GM19025 (cell line): Measurements from ENCODE around the gene SUGCT.

Source experiments
- ATAC-seq: cut with Tn5 transposase; IDR thresholded peaks from one replicate; pipeline ENCODE4 v1.9.1; 2021; ENCODE audit warnings: mild to moderate bottlenecking, low read depth, moderate library complexity; ENCODE audit not compliant: unreplicated experiment

SUGCT gene

GRCh38 chr7:40793132-40793531 is 658.3 kb downstream of the SUGCT start:
- no peak for ATAC-seq

GRCh38 chr7:40795607-40796006 is 660.8 kb downstream of the SUGCT start:
- no peak for ATAC-seq

- no peak for ATAC-seq
Measured at GRCh38 chr7:40796723-40797122, 661.9 kb downstream of the SUGCT start.

DNA sequence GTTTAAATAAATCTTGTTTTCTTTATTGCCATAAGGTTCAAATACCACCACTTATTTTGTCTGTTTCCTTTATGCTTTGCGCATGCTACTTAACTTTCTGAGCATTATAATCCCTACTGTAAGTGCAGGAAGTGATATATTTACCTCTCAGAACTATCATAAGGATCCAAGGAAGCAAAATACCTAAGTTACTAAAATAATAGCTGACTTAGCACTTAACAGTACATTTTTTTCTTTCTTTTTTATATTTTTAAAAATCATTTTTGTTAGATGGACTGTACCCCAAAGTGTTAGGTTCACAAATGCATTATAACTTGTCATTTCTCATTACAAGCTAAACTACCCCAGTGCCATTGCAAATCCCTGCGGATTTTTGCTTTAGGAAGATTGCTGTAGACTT is 663.8 kb downstream of the SUGCT start:
- no peak for ATAC-seq

DNA sequence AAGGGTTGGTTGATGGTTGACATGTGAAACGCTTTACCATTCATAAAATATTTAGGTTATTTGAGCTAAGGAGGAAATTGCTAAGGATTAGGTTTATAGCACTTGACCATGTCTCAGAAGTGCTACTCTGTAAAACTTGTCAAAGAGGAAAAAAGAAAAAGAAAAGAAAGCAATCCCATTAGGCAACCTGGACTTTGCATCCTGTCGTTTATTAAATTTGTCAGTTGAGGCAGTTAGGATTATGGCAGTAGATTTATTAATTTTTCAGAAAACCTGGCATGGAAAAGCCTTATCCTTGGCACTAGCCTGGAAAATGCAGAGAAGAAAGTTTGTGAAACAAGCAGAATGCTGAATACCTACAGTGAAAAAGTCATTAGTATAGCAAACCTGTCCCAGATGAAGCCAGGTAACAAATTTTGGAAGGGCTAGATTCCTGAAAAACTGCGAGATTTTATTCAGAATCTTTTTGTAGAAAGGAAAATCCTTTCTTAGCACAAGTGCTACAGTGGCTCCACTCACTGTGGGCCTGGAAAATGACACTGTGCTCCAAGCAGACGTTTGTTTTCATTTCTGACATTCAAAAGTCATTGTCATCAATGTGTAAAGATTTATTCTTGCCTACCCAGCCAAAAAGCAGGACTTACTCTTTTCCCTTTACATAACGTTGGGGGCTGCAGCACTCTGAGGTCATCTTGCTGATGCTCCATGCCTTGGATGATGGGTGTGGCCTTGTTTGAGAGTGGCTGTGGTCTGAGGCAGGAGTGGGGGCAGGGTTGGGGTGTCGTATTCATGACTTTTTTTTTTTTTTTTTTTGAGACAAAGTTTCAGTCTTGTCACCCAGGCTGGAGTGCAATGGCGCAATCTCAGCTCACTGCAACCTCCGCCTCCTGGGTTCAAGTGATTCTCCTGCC is 664.9 kb downstream of the SUGCT start:
- ATAC-seq, result no peak

DNA sequence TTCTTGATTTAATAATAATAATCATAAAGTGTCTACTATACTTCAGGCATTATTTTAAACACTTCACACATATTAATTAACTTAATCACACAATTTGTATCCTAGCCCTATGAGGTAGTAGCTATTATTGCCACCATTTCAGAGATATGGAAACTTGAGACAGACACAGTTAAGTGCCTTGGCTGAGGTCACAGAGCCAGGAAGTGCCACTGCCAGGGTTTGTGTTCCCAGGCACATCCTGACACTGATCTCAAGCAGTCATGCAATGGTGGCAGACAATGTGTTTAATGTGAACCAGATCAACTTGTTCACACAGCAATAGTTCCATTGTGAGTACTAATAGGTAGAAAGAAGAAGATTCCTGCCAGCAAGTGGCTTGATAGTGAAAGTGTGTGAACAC is 666.0 kb downstream of the SUGCT start:
- ATAC-seq, result no peak

GRCh38 chr7:40802497-40802896 is 667.7 kb downstream of the SUGCT start:
- ATAC-seq, result no peak

DNA sequence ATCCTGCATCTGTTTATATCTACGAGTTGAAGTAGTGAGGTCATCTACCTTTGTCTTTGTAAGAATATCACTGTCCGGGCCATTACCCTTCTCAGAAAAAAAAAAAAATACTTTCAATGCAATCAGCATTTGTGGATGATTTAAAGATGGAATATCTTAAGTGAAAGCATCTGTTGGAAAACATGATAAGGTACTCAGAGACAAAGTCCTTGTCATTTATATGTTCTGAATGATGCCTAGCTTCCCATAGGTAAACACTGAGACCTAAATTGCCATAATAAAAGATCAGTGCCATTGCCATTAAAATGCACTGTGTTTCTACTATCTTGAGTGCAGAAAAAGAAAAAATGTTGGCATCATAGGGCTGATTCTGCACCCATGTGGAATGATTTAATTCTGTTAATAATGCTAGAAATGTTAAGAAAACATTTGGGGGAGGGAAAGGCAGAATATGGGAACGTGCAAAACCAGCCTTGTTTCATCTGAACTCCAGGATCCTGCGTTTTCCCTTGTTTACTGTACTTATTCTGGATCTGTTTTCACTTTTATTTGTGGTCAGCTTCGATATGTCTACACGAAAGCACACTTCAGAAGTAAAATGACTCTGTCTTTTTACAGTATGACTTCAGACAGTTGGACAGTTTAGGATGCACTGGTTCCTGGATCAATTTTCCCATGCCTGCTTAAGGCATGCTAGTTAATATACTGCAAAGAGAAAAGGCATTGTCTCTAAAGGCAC is 669.8 kb downstream of the SUGCT start:
- ATAC-seq, result no peak

- ATAC-seq, result no peak
Measured at GRCh38 chr7:40805361-40805760, 670.6 kb downstream of the SUGCT start.

DNA sequence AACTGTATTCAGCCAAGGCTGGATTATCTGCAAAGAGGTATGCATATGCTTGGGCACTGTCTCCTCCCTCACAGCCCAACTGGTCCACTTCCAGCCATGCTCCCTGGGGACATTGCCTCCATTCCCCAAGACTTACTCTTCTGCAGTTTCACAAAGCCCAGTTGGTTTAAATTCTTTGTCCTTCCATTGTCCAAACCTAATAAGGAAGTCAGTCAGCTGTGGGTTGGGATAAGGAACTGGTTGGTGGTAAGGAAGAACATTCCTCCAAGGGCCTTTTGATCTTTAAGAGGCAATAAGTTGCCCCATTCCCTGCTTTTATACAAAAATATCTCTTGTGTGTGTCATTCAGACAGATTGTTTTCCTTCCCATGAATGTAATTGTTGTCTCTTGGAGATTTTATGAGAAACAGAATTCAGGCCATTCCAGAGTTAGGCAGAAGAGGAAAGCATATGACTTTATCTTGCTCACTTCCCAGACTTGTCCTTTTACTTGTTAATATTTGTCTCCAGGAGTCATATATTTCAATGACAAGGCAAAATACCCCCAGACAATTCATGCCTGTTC is 673.7 kb downstream of the SUGCT start:
- no peak for ATAC-seq

GRCh38 chr7:40810274-40810673 is 675.5 kb downstream of the SUGCT start:
- ATAC-seq, result no peak

GRCh38 chr7:40811666-40812065 is 676.9 kb downstream of the SUGCT start:
- no peak for ATAC-seq

DNA sequence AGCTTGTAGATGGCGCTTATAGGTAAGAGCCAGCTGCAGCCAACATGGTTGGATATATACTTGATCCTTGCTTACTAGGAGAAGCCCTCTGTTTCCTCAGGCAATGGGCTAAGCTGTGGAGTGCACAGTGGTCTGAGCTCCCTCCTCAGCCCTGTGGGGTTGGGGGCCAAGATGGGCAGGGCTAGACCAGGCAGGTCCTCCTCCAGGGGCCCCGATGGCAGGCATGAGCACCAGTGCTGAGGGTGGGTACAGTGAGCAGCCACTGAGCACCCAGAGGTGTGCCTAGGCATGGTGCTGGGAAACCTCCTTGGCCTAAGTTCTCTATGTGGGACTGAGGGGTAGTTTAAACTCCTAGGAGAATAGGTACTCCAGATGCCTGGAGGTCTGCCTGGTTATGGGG is 680.2 kb downstream of the SUGCT start:
- ATAC-seq, result no peak

- ATAC-seq, result no peak
Measured at GRCh38 chr7:40815512-40815911, 680.7 kb downstream of the SUGCT start.

DNA sequence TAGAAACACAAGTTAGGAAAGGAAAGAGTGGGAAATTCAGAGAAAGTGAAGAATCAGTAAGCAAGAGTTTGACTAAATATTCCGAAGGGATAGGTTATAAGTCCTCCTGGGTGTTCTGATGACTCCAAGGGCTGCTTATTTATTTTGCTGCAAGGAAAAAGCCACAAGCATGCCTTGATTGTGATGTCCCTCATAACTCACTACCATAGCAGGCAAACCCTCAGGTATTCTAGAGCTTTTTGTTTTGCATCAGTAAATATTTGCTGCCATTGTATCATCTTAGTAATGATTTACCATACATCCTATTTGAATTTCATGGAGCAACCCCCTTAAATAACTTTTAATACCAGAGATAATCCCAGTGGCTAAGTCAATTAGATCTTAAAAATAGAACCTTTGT is 688.1 kb downstream of the SUGCT start:
- ATAC-seq, result no peak

DNA sequence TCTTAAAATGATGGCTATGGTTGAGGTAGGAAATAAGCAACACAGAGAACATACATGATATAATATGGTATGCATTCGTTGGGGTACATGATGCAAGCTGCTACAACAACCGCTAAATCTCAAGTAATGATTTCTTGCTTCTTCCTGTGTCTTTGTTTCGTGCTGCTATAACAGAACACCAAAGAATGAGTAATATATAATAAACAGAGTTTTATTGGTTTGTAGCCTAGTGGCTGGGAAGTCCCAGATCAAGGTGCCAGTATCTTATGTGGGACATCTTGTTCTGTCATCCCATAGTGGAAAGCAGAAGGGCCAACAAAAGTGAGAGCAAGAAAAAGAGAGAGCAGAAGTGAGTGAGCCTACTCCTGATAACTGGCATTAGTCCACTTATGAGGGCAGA is 689.7 kb downstream of the SUGCT start:
- no peak for ATAC-seq

GRCh38 chr7:40826411-40827221 is 691.8 kb downstream of the SUGCT start:
- ATAC-seq, result no peak

GRCh38 chr7:40827222-40828085 is 692.6 kb downstream of the SUGCT start:
- no peak for ATAC-seq

DNA sequence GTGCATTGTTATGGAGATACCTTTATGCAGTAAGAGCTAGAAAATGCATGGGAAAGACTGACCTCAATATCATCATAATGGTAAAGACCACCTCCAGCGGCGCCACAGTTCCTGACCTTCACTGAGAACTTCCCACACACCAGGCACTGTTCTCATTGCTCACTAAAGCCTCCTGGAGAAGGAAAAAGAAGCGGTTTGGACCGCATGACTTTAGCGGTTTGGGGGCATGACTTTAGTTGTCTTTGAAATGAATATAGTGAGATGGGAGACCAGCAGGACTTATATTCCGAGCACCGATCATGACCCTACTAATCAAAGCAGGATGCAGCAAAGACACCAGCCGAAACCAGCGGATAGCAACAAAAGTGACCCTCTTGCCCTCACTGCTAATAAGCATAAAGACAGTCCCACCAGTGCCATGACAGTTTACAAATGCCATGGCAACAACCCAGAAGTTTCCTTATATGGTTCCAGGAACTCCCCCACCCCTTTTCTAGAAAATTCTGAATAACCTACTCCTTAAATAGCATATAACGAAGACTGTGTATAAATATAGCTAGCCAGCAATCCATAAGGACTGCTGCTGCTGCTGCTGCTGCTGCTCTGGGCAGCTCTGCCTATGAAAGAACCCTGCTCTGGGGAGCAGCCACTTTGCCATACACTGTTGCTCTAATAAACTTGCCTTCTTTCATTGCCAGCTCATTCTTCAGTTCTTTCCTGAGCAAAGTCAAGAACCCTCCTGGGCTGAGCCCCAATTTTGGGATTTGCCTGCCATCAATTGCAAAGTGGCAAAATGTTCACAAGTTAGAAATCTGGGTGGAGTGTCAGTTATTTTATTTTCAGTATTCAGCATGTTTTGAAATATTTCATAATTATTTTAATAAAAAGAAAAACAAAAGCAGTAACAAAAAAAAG is 694.1 kb downstream of the SUGCT start:
- no peak for ATAC-seq
